GM12891 (cell line): ENCODE measurements around the gene MARCHF3.

ENCODE experiments used
- DNase-seq: peaks from one replicate; pipeline ENCODE4 v3.0.0; 2011; ENCODE audit warnings: low spot score; ENCODE audit not compliant: insufficient read length
- FAIRE-seq: peaks from 2 replicates; lab custom pipeline; 2011; peaks lifted over from hg19 to GRCh38; lab: Jason Lieb, UNC
- PAX5 ChIP-seq: IDR thresholded peaks from 2 replicates; pipeline ENCODE4 v1.6.1; 2011; ENCODE audit warnings: low read length, moderate library complexity, mild to moderate bottlenecking; ENCODE audit not compliant: insufficient read depth, severe bottlenecking
- POLR2A ChIP-seq: IDR thresholded peaks from 2 replicates; pipeline ENCODE4 v1.6.1; 2011; ENCODE audit warnings: low read depth, low read length, control low read depth
- POLR2AphosphoS5 ChIP-seq: IDR thresholded peaks from 2 replicates; pipeline ENCODE4 v1.6.1; 2011; ENCODE audit warnings: low read depth, low read length, control low read depth
- POU2F2 ChIP-seq: IDR thresholded peaks from 2 replicates; pipeline ENCODE4 v1.6.1; 2011; ENCODE audit warnings: low read depth, mild to moderate bottlenecking, control low read depth, low read length, moderate library complexity
- SPI1 ChIP-seq: IDR thresholded peaks from 2 replicates; pipeline ENCODE4 v1.6.1; 2011; ENCODE audit warnings: low read depth, low read length, control low read depth
- TAF1 ChIP-seq: IDR thresholded peaks from 2 replicates; pipeline ENCODE4 v1.6.1; 2011; ENCODE audit warnings: low read depth, low read length, control low read depth

Gene MARCHF3

DNA sequence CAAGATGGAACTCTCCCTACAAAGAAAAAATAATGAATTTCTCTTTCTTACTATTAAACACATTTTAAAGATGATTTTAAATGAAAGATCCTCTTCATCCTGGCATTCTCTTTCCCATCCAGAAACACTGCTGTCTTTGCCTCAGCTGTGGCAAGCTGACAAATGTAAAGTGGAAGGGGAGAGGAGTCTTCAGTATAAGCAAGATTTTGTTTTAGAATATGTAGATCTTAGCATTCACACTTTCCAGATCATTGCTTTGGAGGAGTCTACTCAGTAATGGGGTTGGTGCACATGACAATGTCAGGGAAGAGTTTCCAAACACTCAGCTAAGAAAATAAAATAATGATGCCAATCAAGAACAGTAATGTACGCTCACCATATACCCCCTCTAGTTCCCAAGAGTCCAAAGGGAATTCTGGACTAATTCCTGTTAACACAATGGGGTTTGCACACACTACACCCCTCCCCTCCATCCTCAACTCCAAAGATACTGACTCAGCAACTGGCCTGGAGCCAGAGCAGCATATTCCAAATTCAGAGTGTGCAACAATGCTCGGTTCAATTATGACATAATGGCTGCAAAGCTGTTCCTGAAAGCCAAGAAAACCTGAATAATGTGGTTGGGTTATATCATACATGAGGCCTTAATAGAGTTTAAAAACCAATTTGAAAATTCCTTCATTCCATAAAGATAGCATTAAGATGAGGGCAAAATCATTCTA lies 38.3 kb upstream of the MARCHF3 start:
- DNase-seq (no peak), FAIRE-seq (no peak)
- TF ChIP-seq POLR2A (no peak), SPI1 (no peak), PAX5 (no peak), POLR2AphosphoS5 (no peak), POU2F2 (no peak), TAF1 (no peak)

DNA sequence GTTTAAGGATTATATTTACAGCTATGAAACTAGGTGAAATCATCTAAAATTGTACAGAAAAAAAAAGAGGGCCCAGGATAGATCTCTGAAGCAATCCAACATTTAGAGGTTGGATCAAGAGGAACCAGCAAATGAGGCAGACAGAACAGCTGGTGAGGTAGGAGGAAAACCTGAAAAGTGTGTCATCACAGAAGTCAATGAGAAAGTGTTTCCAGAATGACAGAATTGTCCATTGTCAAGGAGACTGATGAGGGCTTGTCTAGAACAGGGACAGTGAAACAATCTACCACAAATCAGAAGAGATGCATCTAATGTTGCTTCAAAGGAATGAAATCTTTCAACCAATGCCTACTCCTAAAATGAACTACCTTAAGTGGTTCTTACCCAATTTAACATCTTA lies 36.4 kb upstream of the MARCHF3 start:
- TF ChIP-seq SPI1 (no peak), POU2F2 (no peak), TAF1 (no peak), POLR2AphosphoS5 (no peak), POLR2A (no peak), PAX5 (no peak)

DNA sequence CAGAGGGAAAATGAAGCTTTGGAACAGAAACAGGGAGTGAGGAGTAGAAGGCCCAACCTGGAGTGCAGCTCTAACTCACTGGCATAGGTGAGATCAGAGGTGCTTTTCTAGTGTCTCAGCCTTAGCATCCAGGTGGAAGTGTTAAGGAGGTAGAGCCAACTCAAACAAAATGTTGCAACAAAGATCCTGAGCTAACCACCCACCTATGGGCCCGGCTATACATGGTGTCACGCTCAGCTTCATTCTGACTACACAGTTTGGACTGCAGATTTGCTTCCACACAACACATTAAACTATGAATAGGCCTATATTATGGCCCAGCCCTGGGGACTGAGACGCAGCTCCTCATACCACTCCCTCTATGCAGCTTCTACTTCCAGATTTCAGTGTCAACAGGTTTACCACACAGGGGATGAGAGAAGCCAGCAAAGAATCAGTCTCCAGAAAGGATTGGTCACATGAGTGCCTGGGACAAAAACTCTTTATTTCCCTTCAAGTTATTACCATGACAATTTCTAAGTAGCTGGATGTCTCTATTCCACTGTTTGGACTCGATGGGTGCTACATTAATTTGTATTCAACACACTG lies 34.0 kb upstream of the MARCHF3 start:
- FAIRE-seq (no peak), DNase-seq (no peak)
- TF ChIP-seq PAX5 (no peak), SPI1 (no peak), POLR2AphosphoS5 (no peak), POU2F2 (no peak), TAF1 (no peak), POLR2A (no peak)

More for the DNA sequence above, 36.4 kb upstream of the MARCHF3 start:
- FAIRE-seq, result peak; percentile 28
- DNase-seq, result no peak

DNA sequence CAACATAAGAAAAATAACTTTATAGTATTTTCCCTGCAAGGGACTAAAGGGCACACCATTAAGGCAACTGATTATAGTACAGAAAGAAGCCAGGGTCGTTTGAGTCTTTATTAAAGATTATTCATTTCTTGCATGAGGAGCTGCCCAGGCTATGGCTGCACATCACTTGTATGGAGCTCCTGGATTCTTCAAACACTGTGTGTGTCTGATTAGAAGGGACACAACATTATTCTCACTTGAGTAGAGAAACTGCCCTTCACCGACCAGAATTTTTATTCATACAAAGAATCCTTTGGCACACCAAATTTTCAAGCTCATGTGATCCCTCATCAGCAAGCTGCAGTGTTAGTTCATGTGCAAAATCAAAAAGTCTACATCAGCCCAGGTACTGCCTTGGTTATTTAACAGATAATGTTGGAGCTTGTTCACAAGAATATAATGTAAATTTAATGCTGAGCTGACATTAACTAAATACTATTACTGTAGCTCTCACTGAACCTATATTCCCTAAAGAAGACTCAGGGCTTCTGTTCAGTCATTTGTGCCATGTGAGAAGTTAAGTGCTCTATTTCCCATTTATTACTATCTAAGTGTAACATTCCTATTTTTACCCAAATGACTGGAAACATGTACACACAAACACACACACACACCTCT lies 33.0 kb upstream of the MARCHF3 start:
- TF ChIP-seq PAX5 (no peak), POU2F2 (no peak), POLR2A (no peak), SPI1 (no peak), TAF1 (no peak), POLR2AphosphoS5 (no peak)
- DNase-seq, result no peak
- no peak for FAIRE-seq

DNA sequence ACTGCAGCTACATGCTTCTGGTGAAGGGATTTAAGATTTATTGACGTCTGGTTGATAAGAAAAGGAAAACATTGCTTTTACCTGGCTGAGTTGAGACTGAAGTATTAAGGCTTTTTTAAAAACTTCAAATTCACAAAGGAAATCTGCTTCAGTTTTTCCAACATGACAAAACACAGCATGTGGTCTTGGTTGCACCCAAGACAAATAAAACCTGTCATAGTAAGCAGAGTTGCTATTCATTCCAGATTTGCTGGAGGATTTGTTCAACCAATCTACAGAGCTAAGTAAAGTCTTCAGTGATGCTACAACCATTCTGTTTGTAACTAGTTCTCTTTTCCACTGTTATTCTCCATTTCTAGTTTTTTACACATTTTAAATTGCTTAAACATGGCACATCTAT lies 31.6 kb upstream of the MARCHF3 start:
- FAIRE-seq, result no peak
- TF ChIP-seq POU2F2, result no peak
- TF ChIP-seq SPI1, result no peak
- TF ChIP-seq PAX5, result no peak
- no peak for TF ChIP-seq POLR2AphosphoS5
- TF ChIP-seq TAF1, result no peak
- no peak for TF ChIP-seq POLR2A
- no peak for DNase-seq

DNA sequence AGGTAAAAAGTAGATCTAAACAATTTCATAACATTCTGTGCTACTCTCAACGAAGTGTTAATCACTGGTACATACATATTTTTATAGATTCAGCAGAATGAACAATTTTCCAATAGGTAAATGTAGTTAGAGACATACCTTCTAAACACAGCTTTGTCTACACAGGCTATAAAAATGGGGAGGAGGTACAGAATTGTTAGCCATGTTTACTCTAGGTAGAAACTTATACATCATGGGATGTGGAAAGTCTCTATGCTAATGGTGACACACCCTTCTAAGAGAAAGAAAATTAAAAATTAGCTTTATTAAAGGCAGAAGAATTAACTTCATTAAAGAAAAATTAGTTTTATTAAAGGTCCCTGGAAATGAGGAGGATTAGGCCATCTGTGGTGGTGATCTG lies 31.2 kb upstream of the MARCHF3 start:
- FAIRE-seq, result no peak

DNA sequence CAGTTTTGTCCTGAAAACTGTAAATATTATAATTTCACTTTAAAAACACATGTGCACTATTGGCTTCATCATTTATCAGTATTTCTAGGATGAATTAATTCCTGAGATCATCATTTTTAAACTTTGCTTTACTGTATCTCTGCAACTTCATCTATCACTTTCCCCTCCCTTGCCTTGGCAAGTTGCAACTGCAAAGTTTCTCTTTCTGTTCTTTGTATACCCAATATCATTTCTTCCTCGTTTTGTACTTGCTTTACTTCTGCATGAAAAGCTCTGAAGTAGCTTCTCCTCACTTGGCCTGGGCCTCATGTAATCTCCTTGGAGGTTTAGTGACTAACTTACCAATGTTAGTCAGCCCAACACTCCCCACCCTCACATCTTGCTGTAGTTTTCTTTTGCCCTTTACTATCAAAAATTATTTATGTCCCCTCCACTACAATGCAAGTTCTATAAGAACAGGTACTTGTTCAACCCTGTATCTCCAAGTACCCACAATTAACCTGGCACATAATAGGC lies 30.2 kb upstream of the MARCHF3 start:
- TF ChIP-seq TAF1 (no peak), POLR2A (no peak), POLR2AphosphoS5 (no peak), SPI1 (no peak), PAX5 (no peak)
- DNase-seq (no peak), FAIRE-seq (no peak)

More for the DNA sequence above, 31.2 kb upstream of the MARCHF3 start:
- TF ChIP-seq SPI1 (no peak), POU2F2 (no peak), POLR2A (no peak), PAX5 (no peak), TAF1 (no peak), POLR2AphosphoS5 (no peak)
- no peak for DNase-seq

DNA sequence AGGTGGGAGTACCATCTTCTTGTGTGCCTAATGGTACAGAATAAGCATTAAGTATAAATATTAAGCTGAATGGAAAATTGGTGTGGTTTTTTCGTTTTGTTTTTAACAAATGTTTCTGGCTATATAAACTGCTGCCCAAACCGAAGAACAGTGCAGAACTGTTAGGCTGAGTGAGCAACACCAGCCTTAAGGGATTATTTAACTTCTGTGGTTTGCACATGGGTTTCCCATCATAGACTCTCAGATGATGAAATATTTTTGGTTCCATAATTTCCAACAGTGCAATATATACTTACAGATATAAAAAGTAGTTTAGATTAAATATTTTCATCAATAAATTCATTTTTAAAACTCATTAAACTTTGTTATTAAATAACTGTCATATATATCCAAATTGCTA lies 26.5 kb upstream of the MARCHF3 start:
- no peak for DNase-seq
- no peak for FAIRE-seq
- TF ChIP-seq POLR2AphosphoS5, result no peak
- no peak for TF ChIP-seq TAF1
- no peak for TF ChIP-seq SPI1
- no peak for TF ChIP-seq PAX5
- TF ChIP-seq POU2F2, result no peak
- TF ChIP-seq POLR2A, result no peak
